HL-60 (cell line): ENCODE measurements around the gene SRSF8.

ENCODE experiments used
- DNase-seq, 2 experiments: peaks; one replicate each; pipeline ENCODE4 v3.0.0-alpha.2; 2010 to 2020; ENCODE audit warnings: low read depth in 1 of 2, low spot score in 1 of 2
- H3K27ac ChIP-seq: fragments of 250-450 bp; sonication (Bioruptor Pico); replicated peaks from 2 replicates; pipeline ENCODE4 v1.5.1; 2020; ENCODE audit warnings: mild to moderate bottlenecking, moderate library complexity
- H3K27me3 ChIP-seq: fragments of 250-450 bp; sonication (Bioruptor Pico); 2 replicates; pipeline ENCODE4 v1.5.1; 2021; ENCODE audit warnings: mild to moderate bottlenecking, moderate library complexity; ENCODE audit not compliant: insufficient read depth, poor library complexity, severe bottlenecking
- H3K4me3 ChIP-seq: replicated peaks from 2 replicates; pipeline ENCODE4 v1.5.1; 2011; ENCODE audit warnings: mild to moderate bottlenecking, control low read depth, low read length; ENCODE audit not compliant: insufficient read depth
- GABPA ChIP-seq: IDR thresholded peaks from 2 replicates; pipeline ENCODE4 v1.6.1; 2012; ENCODE audit warnings: low read depth
- POLR2AphosphoS5 ChIP-seq: IDR thresholded peaks from 2 replicates; pipeline ENCODE4 v1.6.1; 2012; ENCODE audit warnings: low read depth
- SPI1 ChIP-seq: IDR thresholded peaks from 2 replicates; pipeline ENCODE4 v1.6.1; 2012; ENCODE audit warnings: low read depth, mild to moderate bottlenecking, borderline replicate concordance
- TF ChIP-seq, protein P1 (sequence below): IDR thresholded peaks from 2 replicates; pipeline ENCODE4 v1.6.1; 2012; ENCODE audit warnings: low read depth; ENCODE audit not compliant: insufficient replicate concordance
- TF ChIP-seq, protein P2 (sequence below): IDR thresholded peaks from one replicate; pipeline ENCODE4 v1.5.1; 2011; ENCODE audit warnings: low read length, control low read depth, inconsistent platforms; ENCODE audit not compliant: insufficient read depth

SRSF8 gene

DNA sequence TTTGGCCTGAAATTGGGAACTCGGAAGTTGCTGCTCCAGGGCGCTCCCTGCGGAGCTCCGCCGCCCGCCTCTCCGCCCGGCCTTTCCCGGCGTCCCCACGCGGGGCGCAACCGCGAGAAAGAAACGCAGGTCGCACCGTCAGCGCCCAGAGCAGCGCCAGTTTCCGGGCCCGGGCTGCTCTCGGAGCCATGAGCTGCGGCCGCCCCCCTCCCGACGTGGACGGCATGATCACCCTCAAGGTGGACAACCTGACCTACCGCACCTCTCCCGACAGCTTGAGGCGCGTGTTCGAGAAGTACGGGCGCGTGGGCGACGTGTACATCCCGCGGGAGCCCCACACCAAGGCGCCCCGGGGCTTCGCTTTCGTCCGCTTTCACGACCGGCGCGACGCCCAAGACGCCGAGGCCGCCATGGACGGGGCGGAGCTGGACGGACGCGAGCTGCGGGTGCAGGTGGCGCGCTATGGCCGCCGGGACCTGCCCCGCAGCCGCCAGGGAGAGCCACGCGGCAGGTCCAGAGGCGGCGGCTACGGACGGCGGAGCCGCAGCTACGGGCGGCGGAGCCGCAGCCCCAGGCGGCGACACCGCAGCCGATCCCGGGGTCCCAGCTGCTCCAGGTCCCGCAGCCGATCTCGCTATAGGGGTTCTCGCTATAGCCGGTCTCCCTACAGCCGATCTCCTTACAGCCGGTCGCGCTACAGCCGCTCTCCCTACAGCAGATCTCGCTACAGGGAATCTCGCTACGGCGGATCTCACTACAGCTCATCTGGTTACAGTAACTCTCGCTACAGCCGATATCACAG lies 521 bp downstream of the SRSF8 start:
- DNase-seq: peak in 1 of 2 experiments; percentile 79
- peak overlapping the region; percentile 93 for H3K27ac ChIP-seq

GRCh38 chr11:95067841-95068219 lies 1.1 kb downstream of the SRSF8 start:
- DNase-seq: no peak
- Histone ChIP-seq H3K27me3 (no peaks in the 10 kb centered on the region), H3K27ac (peak overlapping the region; percentile 93), H3K4me3 (peak overlapping the region; percentile 81)
- TF ChIP-seq SPI1: no peak

More for the DNA sequence above, 521 bp downstream of the SRSF8 start:
- no peaks in the 10 kb centered on the region for H3K27me3 ChIP-seq
- H3K4me3 ChIP-seq: peak overlapping the region; percentile 81
- TF ChIP-seq, protein P1, sequence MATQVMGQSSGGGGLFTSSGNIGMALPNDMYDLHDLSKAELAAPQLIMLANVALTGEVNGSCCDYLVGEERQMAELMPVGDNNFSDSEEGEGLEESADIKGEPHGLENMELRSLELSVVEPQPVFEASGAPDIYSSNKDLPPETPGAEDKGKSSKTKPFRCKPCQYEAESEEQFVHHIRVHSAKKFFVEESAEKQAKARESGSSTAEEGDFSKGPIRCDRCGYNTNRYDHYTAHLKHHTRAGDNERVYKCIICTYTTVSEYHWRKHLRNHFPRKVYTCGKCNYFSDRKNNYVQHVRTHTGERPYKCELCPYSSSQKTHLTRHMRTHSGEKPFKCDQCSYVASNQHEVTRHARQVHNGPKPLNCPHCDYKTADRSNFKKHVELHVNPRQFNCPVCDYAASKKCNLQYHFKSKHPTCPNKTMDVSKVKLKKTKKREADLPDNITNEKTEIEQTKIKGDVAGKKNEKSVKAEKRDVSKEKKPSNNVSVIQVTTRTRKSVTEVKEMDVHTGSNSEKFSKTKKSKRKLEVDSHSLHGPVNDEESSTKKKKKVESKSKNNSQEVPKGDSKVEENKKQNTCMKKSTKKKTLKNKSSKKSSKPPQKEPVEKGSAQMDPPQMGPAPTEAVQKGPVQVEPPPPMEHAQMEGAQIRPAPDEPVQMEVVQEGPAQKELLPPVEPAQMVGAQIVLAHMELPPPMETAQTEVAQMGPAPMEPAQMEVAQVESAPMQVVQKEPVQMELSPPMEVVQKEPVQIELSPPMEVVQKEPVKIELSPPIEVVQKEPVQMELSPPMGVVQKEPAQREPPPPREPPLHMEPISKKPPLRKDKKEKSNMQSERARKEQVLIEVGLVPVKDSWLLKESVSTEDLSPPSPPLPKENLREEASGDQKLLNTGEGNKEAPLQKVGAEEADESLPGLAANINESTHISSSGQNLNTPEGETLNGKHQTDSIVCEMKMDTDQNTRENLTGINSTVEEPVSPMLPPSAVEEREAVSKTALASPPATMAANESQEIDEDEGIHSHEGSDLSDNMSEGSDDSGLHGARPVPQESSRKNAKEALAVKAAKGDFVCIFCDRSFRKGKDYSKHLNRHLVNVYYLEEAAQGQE: peak; percentile 45
- TF ChIP-seq POLR2AphosphoS5 (peak; percentile 81), SPI1 (no peak), GABPA (no peak)
- TF ChIP-seq, protein P2, sequence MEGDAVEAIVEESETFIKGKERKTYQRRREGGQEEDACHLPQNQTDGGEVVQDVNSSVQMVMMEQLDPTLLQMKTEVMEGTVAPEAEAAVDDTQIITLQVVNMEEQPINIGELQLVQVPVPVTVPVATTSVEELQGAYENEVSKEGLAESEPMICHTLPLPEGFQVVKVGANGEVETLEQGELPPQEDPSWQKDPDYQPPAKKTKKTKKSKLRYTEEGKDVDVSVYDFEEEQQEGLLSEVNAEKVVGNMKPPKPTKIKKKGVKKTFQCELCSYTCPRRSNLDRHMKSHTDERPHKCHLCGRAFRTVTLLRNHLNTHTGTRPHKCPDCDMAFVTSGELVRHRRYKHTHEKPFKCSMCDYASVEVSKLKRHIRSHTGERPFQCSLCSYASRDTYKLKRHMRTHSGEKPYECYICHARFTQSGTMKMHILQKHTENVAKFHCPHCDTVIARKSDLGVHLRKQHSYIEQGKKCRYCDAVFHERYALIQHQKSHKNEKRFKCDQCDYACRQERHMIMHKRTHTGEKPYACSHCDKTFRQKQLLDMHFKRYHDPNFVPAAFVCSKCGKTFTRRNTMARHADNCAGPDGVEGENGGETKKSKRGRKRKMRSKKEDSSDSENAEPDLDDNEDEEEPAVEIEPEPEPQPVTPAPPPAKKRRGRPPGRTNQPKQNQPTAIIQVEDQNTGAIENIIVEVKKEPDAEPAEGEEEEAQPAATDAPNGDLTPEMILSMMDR: no peak

DNA sequence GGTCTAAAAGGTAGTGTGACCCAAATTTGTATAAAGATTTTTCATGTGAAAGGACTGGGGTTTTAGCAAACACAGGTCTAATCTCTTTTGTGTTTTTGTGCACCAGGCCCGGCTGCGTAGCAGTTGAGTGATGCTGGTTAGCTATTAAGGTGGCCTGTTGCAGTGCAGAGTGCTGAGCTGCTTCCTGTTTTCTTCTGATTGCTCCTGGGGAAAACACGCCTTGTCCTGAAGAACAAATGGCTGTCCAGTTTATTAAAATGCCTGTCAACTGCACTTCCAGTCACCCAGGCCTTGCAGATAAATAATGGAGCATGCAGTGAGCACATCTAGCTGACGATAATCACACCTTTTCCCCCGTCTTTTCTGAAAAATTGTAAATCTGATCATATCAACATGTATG lies 1.8 kb downstream of the SRSF8 start:
- DNase-seq: peak in 1 of 2 experiments; percentile 95
- Histone ChIP-seq H3K27me3 (no peaks in the 10 kb centered on the region), H3K4me3 (peak overlapping the region; percentile 81), H3K27ac (peak overlapping the region; percentile 93)
- TF ChIP-seq, protein P2: no peak
- peak; percentile 41; the same call in 1 of the 2 replicates for TF ChIP-seq SPI1
- TF ChIP-seq POLR2AphosphoS5: peak; percentile 80
- TF ChIP-seq, protein P1: no peak
- no peak for TF ChIP-seq GABPA

DNA sequence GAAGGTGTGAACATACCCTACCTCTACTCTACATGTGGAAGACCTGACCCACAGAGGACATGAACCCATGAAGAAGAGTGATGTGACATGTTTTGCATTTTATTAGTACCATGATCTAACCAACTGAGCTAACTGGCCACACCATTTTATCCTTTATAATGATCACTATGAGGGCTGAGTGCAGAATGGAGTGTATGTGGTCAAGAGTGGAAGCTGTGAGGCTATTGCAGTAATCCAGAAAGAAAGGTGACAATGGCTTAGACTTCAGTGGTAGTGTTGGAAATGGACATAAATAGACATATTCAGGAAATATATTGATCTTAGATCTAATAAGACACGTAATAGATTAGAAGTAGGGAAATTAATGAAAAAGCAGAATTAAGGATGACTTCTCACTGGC lies 3.8 kb downstream of the SRSF8 start:
- TF ChIP-seq POLR2AphosphoS5: no peak
- no peak for TF ChIP-seq GABPA
- no peak for DNase-seq
- H3K27me3 ChIP-seq: no peaks in the 10 kb centered on the region
- no peak overlapping the region for H3K27ac ChIP-seq
- no peak overlapping the region for H3K4me3 ChIP-seq

- H3K27ac ChIP-seq: no peak overlapping the region
- H3K27me3 ChIP-seq: no peaks in the 10 kb centered on the region
- no peak overlapping the region for H3K4me3 ChIP-seq
- TF ChIP-seq POLR2AphosphoS5 (no peak), GABPA (no peak), SPI1 (no peak)
- TF ChIP-seq, protein P2: no peak
- TF ChIP-seq, protein P1: no peak
- no peak for DNase-seq
Observed at GRCh38 chr11:95072948-95073347, 6.2 kb downstream of the SRSF8 start.
